Vagina (tissue), 2 donors: ENCODE data around the gene TBC1D16. TPM values are rescaled to one million over a fixed set of nuclear protein-coding genes. Genes with fewer than 3 reads are reported as not detected.

Source experiments
- DNase-seq, 2 donors: peaks; one replicate each; pipeline ENCODE4 v3.0.0-alpha.2; 2017; ENCODE audit errors: extremely low spot score in 2 of 2
- H3K27ac ChIP-seq: fragments of 200-600 bp; sonication (generic); one replicate; pipeline ENCODE4 v1.5.1; 2019
- H3K27me3 ChIP-seq: fragments of 200-600 bp; sonication (generic); one replicate; pipeline ENCODE4 v1.5.1; 2019
- H3K36me3 ChIP-seq, 2 donors: fragments of 200-600 bp; sonication (generic); one replicate each; pipeline ENCODE4 v1.5.1; 2017 to 2019
- H3K4me1 ChIP-seq: fragments of 200-600 bp; sonication (generic); one replicate; pipeline ENCODE4 v1.5.1; 2019
- H3K4me3 ChIP-seq, 2 donors: fragments of 200-600 bp; sonication (generic); 1 replicate in 1 of 2; 2 replicates in 1 of 2; pipeline ENCODE4 v1.5.1; 2016 to 2019
- H3K9me3 ChIP-seq: fragments of 200-600 bp; sonication (generic); one replicate; pipeline ENCODE4 v1.5.1; 2019
- CTCF ChIP-seq, 3 experiments: fragments of 450-650 bp in 2 of 3; fragments of 200-600 bp in 1 of 3; sonication (generic) in 1 of 3; IDR thresholded peaks; one replicate each; pipeline ENCODE4 v1.5.1; 2017 to 2019; ENCODE audit warnings: antibody characterized with exemption in 3 of 3, mild to moderate bottlenecking in 2 of 3, moderate library complexity in 2 of 3
- POLR2A ChIP-seq, 2 donors: fragments of 450-650 bp; IDR thresholded peaks; one replicate each; pipeline ENCODE4 v1.6.1; 2017; ENCODE audit warnings: antibody characterized with exemption in 2 of 2, mild to moderate bottlenecking in 2 of 2, moderate library complexity in 2 of 2
- POLR2AphosphoS5 ChIP-seq, 2 donors: sonication (generic); formaldehyde crosslinking; IDR thresholded peaks; one replicate each; pipeline ENCODE4 v1.9.0; 2017; ENCODE audit warnings: antibody characterized with exemption in 2 of 2, mild to moderate bottlenecking in 2 of 2, low read depth in 1 of 2; ENCODE audit not compliant: insufficient read depth in 1 of 2
- intact Hi-C: fragments of 100-400 bp; cut with DNase I; formaldehyde crosslinking; loops from one replicate; pipeline ENCODE4 v1.15.1; 2023
- total RNA-seq: library from RNA; depleted of rRNA; stranded (reverse); fragments of >200 nt; gene quantifications from one replicate; pipeline ENCODE4 v1.2.3, GENCODE V29; 2016

Gene TBC1D16
- total RNA-seq, 1 donor from 2014 or later = 18.2 TPM

- no peak for TF ChIP-seq POLR2A (IDR thresholded peaks at IDR 0.05)
- no peak for TF ChIP-seq CTCF (IDR thresholded peaks at IDR 0.05)
- no peak for TF ChIP-seq POLR2AphosphoS5 (IDR thresholded peaks at IDR 0.05; ENCODE audit: insufficient read depth in 1 of 2, low read depth in 1 of 2)
- Histone ChIP-seq H3K4me3 (no peak overlapping the region), H3K4me1 (no peaks in the 10 kb centered on the region), H3K27me3 (no peaks in the 10 kb centered on the region), H3K9me3 (no peaks in the 10 kb centered on the region), H3K27ac (no peak overlapping the region), H3K36me3 (no peaks in the 10 kb centered on the region)
- no peak for DNase-seq
- intact Hi-C loops = no loop called here
These were observed 25.7 kb upstream of the TBC1D16 start for GRCh38 chr17:80061421-80061820.

GRCh38 chr17:80060644-80061043, 25.0 kb upstream of the TBC1D16 start:
- Histone ChIP-seq H3K4me3 (no peak overlapping the region), H3K9me3 (no peaks in the 10 kb centered on the region), H3K4me1 (no peaks in the 10 kb centered on the region), H3K27me3 (no peaks in the 10 kb centered on the region), H3K36me3 (no peaks in the 10 kb centered on the region), H3K27ac (no peak overlapping the region)
- no peak for DNase-seq
- TF ChIP-seq POLR2AphosphoS5 (IDR thresholded peaks at IDR 0.05; ENCODE audit: insufficient read depth in 1 of 2, low read depth in 1 of 2) = no peak
- no peak for TF ChIP-seq CTCF (IDR thresholded peaks at IDR 0.05)
- TF ChIP-seq POLR2A (IDR thresholded peaks at IDR 0.05) = no peak
- intact Hi-C loops = no loop called here

- H3K4me3 ChIP-seq = no peak overlapping the region
These were observed 22.8 kb upstream of the TBC1D16 start for GRCh38 chr17:80058311-80058955.

GRCh38 chr17:80055597-80055996, 19.9 kb upstream of the TBC1D16 start:
- Histone ChIP-seq H3K9me3 (no peaks in the 10 kb centered on the region), H3K36me3 (no peaks in the 10 kb centered on the region), H3K4me3 (no peak overlapping the region), H3K27ac (no peak overlapping the region), H3K27me3 (no peaks in the 10 kb centered on the region), H3K4me1 (peaks cover 11% of the 10 kb centered on the region)
- no peak for TF ChIP-seq POLR2AphosphoS5 (IDR thresholded peaks at IDR 0.05; ENCODE audit: insufficient read depth in 1 of 2, low read depth in 1 of 2)
- TF ChIP-seq CTCF (IDR thresholded peaks at IDR 0.05) = no peak
- TF ChIP-seq POLR2A (IDR thresholded peaks at IDR 0.05) = no peak
- intact Hi-C loops = no loop called here
- no peak for DNase-seq

More at GRCh38 chr17:80058311-80058955, 22.8 kb upstream of the TBC1D16 start:
- no peaks in the 10 kb centered on the region for H3K9me3 ChIP-seq
- TF ChIP-seq CTCF (IDR thresholded peaks at IDR 0.05) (no peak), POLR2A (IDR thresholded peaks at IDR 0.05) (no peak), POLR2AphosphoS5 (IDR thresholded peaks at IDR 0.05; ENCODE audit: insufficient read depth in 1 of 2, low read depth in 1 of 2) (no peak)
- no peaks in the 10 kb centered on the region for H3K36me3 ChIP-seq
- peaks cover 3% of the 10 kb centered on the region for H3K4me1 ChIP-seq
- no peaks in the 10 kb centered on the region for H3K27me3 ChIP-seq
- intact Hi-C loops = no loop called here
- no peak overlapping the region for H3K27ac ChIP-seq
- no peak for DNase-seq

DNA sequence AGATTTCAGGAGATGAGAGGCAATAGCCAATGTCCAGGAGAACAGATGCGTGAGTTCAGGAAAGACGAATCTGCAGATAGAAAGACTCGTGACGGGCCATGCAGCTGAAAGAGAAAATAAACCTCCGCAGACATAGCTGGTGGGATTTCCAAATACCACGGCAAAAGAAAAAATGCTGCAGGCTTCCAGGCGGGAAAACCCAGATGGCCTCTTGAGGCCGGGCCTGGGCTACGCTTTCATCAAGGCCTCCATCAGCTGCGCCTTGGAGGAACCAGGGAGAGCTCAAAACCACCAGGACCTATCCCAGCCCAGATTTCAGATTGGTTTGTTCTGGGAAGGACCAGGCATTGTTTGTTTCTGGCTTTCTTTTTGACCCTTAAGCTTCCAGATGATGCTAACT, 17.4 kb upstream of the TBC1D16 start:
- intact Hi-C loops = no loop called here

More for the DNA sequence above, 17.4 kb upstream of the TBC1D16 start:
- H3K27me3 ChIP-seq = no peaks in the 10 kb centered on the region
- peak overlapping the region; percentile 50 for H3K27ac ChIP-seq
- H3K9me3 ChIP-seq = no peaks in the 10 kb centered on the region
- H3K36me3 ChIP-seq = no peaks in the 10 kb centered on the region
- no peak overlapping the region for H3K4me3 ChIP-seq
- DNase-seq = no peak
- peaks cover 11% of the 10 kb centered on the region for H3K4me1 ChIP-seq
- TF ChIP-seq POLR2AphosphoS5 (IDR thresholded peaks at IDR 0.05; ENCODE audit: insufficient read depth in 1 of 2, low read depth in 1 of 2) (no peak), CTCF (IDR thresholded peaks at IDR 0.05) (no peak), POLR2A (IDR thresholded peaks at IDR 0.05) (no peak)
